GM21360 (cell line): Measurements from ENCODE around the gene CHRD.
"Not testable (repeated sequence)": the region's sequence is repeated elsewhere in the genome, so short reads cannot be mapped to it uniquely, and the experiment has no call there.

Experiments
- ATAC-seq: cut with Tn5 transposase; IDR thresholded peaks from one replicate; pipeline ENCODE4 v1.9.1; 2021; ENCODE audit warnings: mild to moderate bottlenecking, moderate library complexity; ENCODE audit not compliant: unreplicated experiment

The CHRD gene

GRCh38 chr3:184414418-184415202 is 34.8 kb downstream of the CHRD start:
- ATAC-seq: no peak

- no peak for ATAC-seq
These were observed 35.3 kb downstream of the CHRD start for GRCh38 chr3:184415203-184415490.

GRCh38 chr3:184417619-184418327 is 37.9 kb downstream of the CHRD start:
- ATAC-seq: no peak

GRCh38 chr3:184419171-184419570 is 39.3 kb downstream of the CHRD start:
- ATAC-seq: no peak

- no peak for ATAC-seq
These were observed 43.7 kb downstream of the CHRD start for GRCh38 chr3:184423561-184423960.

GRCh38 chr3:184426691-184427141 is 46.9 kb downstream of the CHRD start:
- no peak for ATAC-seq

- no peak for ATAC-seq
These were observed 48.8 kb downstream of the CHRD start for GRCh38 chr3:184428561-184429175.

- no peak for ATAC-seq
These were observed 49.9 kb downstream of the CHRD start for GRCh38 chr3:184429786-184430185.

GRCh38 chr3:184430940-184431339 is 51.1 kb downstream of the CHRD start:
- no peak for ATAC-seq

- ATAC-seq: not testable (repeated sequence)
These were observed 53.3 kb downstream of the CHRD start for GRCh38 chr3:184433178-184433577.

- no peak for ATAC-seq
These were observed 59.2 kb downstream of the CHRD start for GRCh38 chr3:184439096-184439495.
